Fibroblast of villous mesenchyme (primary cell): ENCODE results near the gene SYNE3. TPM values are rescaled to one million over a fixed set of nuclear protein-coding genes. Genes with fewer than 3 reads are reported as not detected.

Experiments
- DNase-seq: peaks from one replicate; pipeline ENCODE4 v3.0.0-alpha.2; 2010; ENCODE audit warnings: low read depth
- H3K4me3 ChIP-seq: 2 replicates; pipeline ENCODE4 v1.5.1; 2011; ENCODE audit warnings: low read depth, mild to moderate bottlenecking, low read length
- total RNA-seq: library from RNA; depleted of rRNA; stranded (reverse); fragments of >200 nt; gene quantifications from 2 replicates; pipeline ENCODE4 v1.2.3, GENCODE V29; 2012
- TF ChIP-seq, protein P1 (sequence below): IDR thresholded peaks from 2 replicates; pipeline ENCODE4 v1.5.1; 2012; ENCODE audit warnings: low read depth, mild to moderate bottlenecking, low read length; ENCODE audit not compliant: insufficient read depth

Gene SYNE3
- total RNA-seq, 1 donor, result 6.5 TPM

DNA sequence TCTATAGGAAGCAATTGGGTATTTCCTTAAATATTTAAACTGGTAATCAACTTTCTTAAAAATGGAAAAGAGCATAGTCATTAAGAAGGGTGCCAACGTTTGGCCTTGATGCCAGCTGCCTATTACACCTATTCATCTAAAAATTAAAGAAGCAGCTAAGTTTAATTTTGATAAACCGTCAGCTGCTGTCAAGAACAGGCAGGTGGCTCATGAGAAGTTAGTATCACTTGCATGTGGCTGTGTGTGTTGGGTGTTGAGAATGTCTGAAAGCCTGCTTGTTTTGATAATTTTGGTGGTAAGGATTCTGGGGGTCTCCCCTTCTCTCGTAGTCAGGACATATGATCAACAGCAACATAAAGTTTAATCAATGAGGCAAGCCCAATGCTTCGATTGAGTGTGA is 24.9 kb upstream of the SYNE3 start:
- H3K4me3 ChIP-seq, result no peak overlapping the region
- no peak for DNase-seq
- TF ChIP-seq, protein P1, sequence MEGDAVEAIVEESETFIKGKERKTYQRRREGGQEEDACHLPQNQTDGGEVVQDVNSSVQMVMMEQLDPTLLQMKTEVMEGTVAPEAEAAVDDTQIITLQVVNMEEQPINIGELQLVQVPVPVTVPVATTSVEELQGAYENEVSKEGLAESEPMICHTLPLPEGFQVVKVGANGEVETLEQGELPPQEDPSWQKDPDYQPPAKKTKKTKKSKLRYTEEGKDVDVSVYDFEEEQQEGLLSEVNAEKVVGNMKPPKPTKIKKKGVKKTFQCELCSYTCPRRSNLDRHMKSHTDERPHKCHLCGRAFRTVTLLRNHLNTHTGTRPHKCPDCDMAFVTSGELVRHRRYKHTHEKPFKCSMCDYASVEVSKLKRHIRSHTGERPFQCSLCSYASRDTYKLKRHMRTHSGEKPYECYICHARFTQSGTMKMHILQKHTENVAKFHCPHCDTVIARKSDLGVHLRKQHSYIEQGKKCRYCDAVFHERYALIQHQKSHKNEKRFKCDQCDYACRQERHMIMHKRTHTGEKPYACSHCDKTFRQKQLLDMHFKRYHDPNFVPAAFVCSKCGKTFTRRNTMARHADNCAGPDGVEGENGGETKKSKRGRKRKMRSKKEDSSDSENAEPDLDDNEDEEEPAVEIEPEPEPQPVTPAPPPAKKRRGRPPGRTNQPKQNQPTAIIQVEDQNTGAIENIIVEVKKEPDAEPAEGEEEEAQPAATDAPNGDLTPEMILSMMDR, result no peak

DNA sequence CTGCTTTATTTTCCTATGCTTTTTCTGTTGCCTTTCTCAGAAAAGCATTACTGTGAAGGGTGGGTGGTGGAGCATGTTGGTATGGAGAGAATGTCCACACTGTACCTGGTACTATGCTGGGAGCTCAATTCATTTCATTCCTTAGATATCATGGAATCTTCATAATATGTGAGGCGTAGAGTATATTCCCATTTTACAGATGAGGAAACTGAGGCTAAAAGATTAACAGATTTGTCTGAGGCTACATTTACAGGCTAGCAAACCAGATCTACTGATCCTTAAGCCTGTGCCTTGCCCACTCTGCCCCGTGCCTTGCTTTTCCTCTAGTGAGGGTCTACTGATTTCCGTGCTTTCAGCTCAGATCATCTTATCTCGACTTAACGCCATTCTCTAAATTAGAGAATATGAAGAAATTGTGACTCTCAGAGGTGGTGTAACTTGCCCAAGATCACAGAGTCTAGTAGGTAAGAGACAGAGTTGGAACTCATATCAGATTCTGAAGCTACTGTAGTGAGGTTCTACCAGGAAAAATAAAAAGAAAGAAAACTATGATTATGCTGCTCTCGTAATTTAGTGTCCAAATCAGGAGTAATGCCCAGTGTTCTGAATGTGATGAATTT is 23.9 kb upstream of the SYNE3 start:
- DNase-seq, result no peak
- TF ChIP-seq, protein P1, result no peak
- H3K4me3 ChIP-seq, result no peak overlapping the region

DNA sequence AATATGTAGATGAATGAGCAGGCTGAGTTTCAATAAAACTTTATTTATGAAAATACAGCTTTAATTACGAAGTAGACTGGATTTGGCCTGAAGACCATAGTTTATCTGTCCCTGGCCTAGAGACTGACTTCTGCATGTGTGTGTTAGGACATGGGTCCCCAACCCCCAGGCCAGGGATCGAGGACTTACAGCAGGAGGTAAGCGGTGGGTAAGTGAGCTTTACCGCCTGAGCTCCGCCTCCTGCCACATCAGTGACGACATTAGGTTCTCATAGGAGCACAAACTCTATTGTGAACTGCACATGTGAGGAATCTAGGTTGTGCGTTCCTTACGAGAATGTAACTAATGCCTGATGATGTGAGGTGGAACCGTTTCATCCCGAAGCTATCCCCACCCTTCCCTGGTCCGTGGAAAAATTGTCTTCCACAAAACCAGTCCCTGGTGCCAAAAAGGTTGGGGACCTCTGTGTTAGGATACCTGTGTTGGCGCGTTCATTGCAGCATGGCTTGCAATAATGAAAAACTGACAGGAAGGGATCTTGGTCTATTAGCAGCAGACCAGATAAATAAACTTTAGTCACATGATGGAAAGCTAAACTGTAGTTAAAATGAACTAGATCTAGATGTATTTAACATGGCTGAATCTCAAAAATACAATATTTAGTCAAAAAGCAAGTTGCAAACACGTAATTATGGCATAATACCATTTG is 22.5 kb upstream of the SYNE3 start:
- TF ChIP-seq, protein P1, result no peak
- H3K4me3 ChIP-seq, result no peak overlapping the region
- DNase-seq, result no peak

DNA sequence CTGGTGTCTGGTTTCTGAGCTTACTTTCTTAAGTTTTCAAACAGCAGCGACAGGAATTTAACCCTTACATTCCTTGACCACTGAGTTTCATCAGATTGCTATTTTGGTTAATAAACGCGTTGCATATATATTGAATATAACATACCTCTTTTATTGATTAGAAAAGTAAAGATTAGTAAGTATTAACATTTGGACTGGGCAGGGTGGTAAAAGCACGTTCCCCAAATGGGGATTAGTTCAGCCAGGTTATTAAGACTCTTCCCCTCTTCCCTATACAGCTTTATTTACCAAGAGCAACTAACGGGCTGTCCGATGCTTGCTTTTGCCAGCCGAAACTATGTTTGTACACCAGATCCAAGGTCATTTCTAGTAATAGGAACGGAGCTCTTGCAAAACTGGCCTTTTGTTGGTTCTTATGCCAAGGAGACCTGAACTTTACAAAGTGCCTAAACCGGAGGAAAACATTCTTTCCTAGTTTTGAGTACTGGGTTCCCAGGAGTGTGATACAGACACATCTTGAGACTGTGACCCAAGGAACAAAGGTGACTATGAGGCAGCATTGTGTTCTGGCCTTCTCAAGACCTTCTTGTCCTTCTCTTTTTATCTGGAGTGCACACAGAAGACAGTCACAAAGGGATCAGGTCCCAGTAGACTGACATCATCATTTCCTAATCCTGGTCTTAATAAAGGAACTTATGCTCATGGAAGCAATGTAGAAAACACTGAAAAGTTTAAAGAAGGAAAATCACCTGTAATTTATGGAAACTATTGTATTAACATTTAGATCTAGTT is 21.0 kb upstream of the SYNE3 start:
- TF ChIP-seq, protein P1, result no peak
- no peak for DNase-seq
- peak overlapping the region; percentile 30 for H3K4me3 ChIP-seq

DNA sequence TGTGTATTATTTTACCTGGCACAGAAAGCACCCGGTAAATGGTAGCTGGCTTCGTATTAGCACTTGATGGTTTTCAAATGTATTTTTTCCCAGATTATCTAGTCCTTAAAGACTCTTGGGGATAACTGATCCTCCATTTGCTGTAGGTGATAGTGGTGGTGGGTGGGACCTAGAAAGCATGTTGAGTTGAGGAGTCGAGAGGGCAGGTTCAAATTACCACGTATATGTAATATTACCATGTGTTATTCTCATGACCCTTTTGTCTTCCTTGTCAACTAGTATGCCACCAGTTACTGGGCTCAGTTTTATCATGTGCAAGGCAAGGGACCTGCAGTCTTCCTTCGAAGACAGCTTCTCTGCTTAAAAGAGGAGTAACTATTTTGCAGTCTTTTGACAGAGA is 20.2 kb upstream of the SYNE3 start:
- peak overlapping the region; percentile 71 for H3K4me3 ChIP-seq
- TF ChIP-seq, protein P1, result no peak

DNA sequence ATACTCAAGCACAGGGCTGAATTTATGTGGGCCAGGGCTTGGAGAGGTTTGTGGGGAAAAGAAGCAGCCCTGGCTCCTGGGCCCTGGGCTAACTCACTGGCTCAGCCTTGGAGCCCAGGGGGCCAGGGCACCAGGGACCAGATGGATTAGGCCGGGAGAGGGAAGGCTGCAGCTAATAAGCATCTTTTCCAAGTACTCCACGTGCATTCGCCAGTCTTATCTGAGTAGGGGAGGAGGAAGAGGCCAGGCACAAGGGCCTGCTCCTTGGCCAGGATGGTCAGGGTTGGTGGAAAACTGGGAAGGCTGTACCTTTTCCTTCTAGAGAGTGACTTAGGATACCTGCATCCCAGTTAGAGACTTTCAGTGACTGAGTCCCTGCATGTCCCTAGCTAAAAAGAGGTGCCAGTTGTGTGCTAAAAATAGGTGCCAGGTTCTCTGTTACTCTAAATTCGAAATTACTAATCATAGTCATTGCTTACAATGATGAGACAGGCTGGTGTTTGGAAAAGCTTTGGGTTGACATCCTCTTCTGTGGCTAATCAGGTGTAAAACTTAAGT is 19.7 kb upstream of the SYNE3 start:
- peak overlapping the region; percentile 71 for H3K4me3 ChIP-seq
- no peak for DNase-seq

More for the DNA sequence above, 20.2 kb upstream of the SYNE3 start:
- no peak for DNase-seq

More for the DNA sequence above, 19.7 kb upstream of the SYNE3 start:
- TF ChIP-seq, protein P1, result no peak
